DND-41 (cell line): ENCODE measurements around the gene ATP6V0A1.

Source experiments
- CTCF ChIP-seq: IDR thresholded peaks from 2 replicates; pipeline ENCODE4 v1.5.1; 2012; ENCODE audit warnings: borderline replicate concordance, low read length, moderate library complexity, mild to moderate bottlenecking; ENCODE audit not compliant: poor library complexity, severe bottlenecking; ENCODE audit errors: extremely low read depth
- EZH2 ChIP-seq: IDR thresholded peaks from 3 replicates; pipeline ENCODE4 v1.6.1; 2012; ENCODE audit warnings: borderline replicate concordance, low read depth, mild to moderate bottlenecking, moderate library complexity, low read length, inconsistent platforms; ENCODE audit not compliant: severe bottlenecking

- no peak for TF ChIP-seq CTCF
- TF ChIP-seq EZH2: no peak
Measured at GRCh38 chr17:42411361-42411760, 47.3 kb upstream of the ATP6V0A1 start.
